ENCODE data around the gene NPIPB6.

Gene NPIPB6

GRCh38 chr16:28301620-28302019 is 61.7 kb downstream of the NPIPB6 start:
- Histone ChIP-seq H3K27ac (no peak overlapping the region), H3K4me3 (no peak overlapping the region)

GRCh38 chr16:28301154-28301553 is 62.2 kb downstream of the NPIPB6 start:
- no peak overlapping the region for H3K27ac ChIP-seq
- no peak overlapping the region for H3K4me3 ChIP-seq

GRCh38 chr16:28300327-28300726 is 63.0 kb downstream of the NPIPB6 start:
- no peak overlapping the region for H3K27ac ChIP-seq

GRCh38 chr16:28298511-28298878 is 64.8 kb downstream of the NPIPB6 start:
- Histone ChIP-seq H3K4me3 (no peak overlapping the region), H3K27ac (no peak overlapping the region)

More at GRCh38 chr16:28300327-28300726, 63.0 kb downstream of the NPIPB6 start:
- H3K4me3 ChIP-seq: no peak overlapping the region

GRCh38 chr16:28297784-28298510 is 65.4 kb downstream of the NPIPB6 start:
- Histone ChIP-seq H3K4me3 (no peak overlapping the region), H3K27ac (no peak overlapping the region)

GRCh38 chr16:28297308-28297707 is 66.0 kb downstream of the NPIPB6 start:
- Histone ChIP-seq H3K27ac (no peak overlapping the region), H3K4me3 (no peak overlapping the region)

- Histone ChIP-seq H3K4me3 (no peak overlapping the region), H3K27ac (no peak overlapping the region)
These were observed 68.0 kb downstream of the NPIPB6 start for GRCh38 chr16:28295276-28295675.

GRCh38 chr16:28294201-28294600 is 69.1 kb downstream of the NPIPB6 start:
- Histone ChIP-seq H3K27ac (peak overlapping the region in 1 of 21 experiments; percentile 85), H3K4me3 (peak overlapping the region in 1 of 7 experiments; percentile 64)

GRCh38 chr16:28293601-28293960 is 69.7 kb downstream of the NPIPB6 start:
- Histone ChIP-seq H3K27ac (peak overlapping the region in 7 of 21 experiments; percentile 42 to 85 (median 80)), H3K4me3 (peak overlapping the region; percentile 38 to 64 (median 44))

GRCh38 chr16:28292731-28293600 is 70.3 kb downstream of the NPIPB6 start:
- H3K4me3 ChIP-seq: peak overlapping the region; percentile 38 to 64 (median 44)
- H3K27ac ChIP-seq: peak overlapping the region in 16 of 21 experiments; percentile 21 to 85 (median 68)
